Neural crest cell (in vitro differentiated cells): Measurements from ENCODE around the gene MGAT3. TPM values are rescaled to one million over a fixed set of nuclear protein-coding genes. Genes with fewer than 3 reads are reported as not detected.
A peak's percentile ranks its signal among the peaks of the same experiment; 100 is the strongest.

Experiments
- DNase-seq: peaks from one replicate; pipeline ENCODE4 v3.0.0; 2021; ENCODE audit warnings: low read depth, mixed read lengths, low spot score
- H3K27ac Mint-ChIP-seq: one replicate; pipeline ENCODE4 v1.8.0; 2021; ENCODE audit warnings: mild to moderate bottlenecking, mixed read lengths; ENCODE audit not compliant: unreplicated experiment
- H3K27me3 Mint-ChIP-seq: 2 replicates; pipeline ENCODE4 v1.8.0; 2021; ENCODE audit warnings: low read depth, mild to moderate bottlenecking, mixed read lengths
- H3K36me3 Mint-ChIP-seq: 2 replicates; pipeline ENCODE4 v1.8.0; 2021; ENCODE audit warnings: low read depth, mild to moderate bottlenecking, mixed read lengths
- H3K4me1 Mint-ChIP-seq: 2 replicates; pipeline ENCODE4 v1.8.0; 2021; ENCODE audit warnings: mixed read lengths
- H3K4me3 Mint-ChIP-seq: one replicate; pipeline ENCODE4 v1.8.0; 2021; ENCODE audit warnings: mild to moderate bottlenecking, mixed read lengths
- H3K9me3 Mint-ChIP-seq: 2 replicates; pipeline ENCODE4 v1.8.0; 2021; ENCODE audit warnings: mixed read lengths
- total RNA-seq: library from RNA; stranded (reverse); gene quantifications from 2 replicates; pipeline ENCODE4 v1.2.1, GENCODE V29; 2021
- TF ChIP-seq, protein P1 (sequence below): fragments of 200-600 bp; sonication (generic); conservative IDR thresholded peaks from 2 replicates; pipeline ENCODE4 v1.5.0; 2021; ENCODE audit warnings: antibody characterized with exemption, mild to moderate bottlenecking

Gene MGAT3
- total RNA-seq, 1 donor from 2014 or later, result 20.3 TPM

DNA sequence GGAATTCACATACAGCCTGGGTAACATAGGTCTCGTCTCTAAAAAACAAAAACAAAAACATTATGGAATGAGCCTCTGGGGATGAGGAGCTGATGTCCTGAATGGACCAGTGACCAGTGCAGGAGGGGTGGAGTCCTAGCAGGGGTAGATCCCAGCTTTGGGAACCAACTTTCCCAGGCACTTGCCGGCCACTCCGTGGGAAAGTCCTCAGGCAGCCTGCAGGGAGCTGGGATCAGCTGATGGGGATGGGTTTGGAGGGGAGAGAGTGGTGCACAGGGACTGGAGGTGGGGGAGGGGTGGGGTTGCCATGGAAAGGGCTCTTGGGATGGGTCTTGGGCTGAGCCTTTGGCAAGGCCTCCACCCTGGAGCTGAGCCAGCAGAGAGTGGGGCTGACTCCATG lies 19.1 kb downstream of the MGAT3 start:
- no peak for DNase-seq
- TF ChIP-seq, protein P1, sequence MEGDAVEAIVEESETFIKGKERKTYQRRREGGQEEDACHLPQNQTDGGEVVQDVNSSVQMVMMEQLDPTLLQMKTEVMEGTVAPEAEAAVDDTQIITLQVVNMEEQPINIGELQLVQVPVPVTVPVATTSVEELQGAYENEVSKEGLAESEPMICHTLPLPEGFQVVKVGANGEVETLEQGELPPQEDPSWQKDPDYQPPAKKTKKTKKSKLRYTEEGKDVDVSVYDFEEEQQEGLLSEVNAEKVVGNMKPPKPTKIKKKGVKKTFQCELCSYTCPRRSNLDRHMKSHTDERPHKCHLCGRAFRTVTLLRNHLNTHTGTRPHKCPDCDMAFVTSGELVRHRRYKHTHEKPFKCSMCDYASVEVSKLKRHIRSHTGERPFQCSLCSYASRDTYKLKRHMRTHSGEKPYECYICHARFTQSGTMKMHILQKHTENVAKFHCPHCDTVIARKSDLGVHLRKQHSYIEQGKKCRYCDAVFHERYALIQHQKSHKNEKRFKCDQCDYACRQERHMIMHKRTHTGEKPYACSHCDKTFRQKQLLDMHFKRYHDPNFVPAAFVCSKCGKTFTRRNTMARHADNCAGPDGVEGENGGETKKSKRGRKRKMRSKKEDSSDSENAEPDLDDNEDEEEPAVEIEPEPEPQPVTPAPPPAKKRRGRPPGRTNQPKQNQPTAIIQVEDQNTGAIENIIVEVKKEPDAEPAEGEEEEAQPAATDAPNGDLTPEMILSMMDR, result no peak
- Mint-ChIP-seq H3K4me1 (peaks cover 33% of the 10 kb centered on the region), H3K9me3 (no peaks in the 10 kb centered on the region), H3K36me3 (no peaks in the 10 kb centered on the region), H3K27me3 (no peaks in the 10 kb centered on the region), H3K4me3 (no peak overlapping the region), H3K27ac (no peak overlapping the region)

DNA sequence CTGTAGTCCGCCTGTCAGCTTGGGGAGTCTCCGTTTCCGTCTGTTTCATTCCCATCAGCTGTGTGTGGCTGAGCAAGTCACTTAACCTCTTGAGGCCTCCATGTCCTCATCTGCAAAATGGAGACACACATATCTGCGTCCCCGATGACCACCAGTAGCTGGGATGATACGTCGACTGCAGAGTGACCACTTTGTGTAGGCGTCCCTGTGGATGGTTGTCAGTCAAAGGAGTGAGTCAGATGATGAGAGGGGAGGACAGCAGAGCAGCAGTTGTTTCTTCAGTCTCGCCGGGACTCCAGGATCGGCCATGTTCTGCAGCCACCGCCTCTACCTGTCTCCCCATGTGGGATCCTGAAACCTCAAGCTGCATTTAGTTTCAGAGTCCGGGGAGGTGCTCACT lies 19.9 kb downstream of the MGAT3 start:
- TF ChIP-seq, protein P1, result no peak
- Mint-ChIP-seq H3K9me3 (no peaks in the 10 kb centered on the region), H3K36me3 (no peaks in the 10 kb centered on the region), H3K4me3 (no peak overlapping the region), H3K27ac (peak overlapping the region; percentile 67), H3K4me1 (peaks cover 27% of the 10 kb centered on the region), H3K27me3 (no peaks in the 10 kb centered on the region)
- DNase-seq, result no peak

DNA sequence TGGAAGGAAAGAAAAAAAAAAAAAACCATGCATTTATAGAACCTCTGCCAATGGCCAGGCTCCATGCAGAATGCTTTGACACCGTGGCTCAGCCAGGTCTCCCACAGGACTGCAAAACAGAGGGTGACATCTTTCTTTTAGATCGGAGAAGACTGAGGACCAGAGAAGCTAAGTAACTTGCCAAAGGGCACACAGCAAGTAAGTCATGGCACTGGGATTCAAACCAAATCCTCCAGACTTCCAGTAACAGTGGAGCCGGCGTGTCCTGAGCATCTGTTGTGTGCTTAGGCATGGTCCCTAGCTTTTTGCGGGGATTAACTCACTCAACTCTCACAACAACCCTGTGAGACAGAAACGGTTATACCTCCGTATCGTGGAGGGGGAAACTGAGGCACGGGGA lies 20.7 kb downstream of the MGAT3 start:
- no peaks in the 10 kb centered on the region for H3K27me3 Mint-ChIP-seq
- H3K4me3 Mint-ChIP-seq, result no peak overlapping the region
- TF ChIP-seq, protein P1, result no peak
- no peaks in the 10 kb centered on the region for H3K36me3 Mint-ChIP-seq
- no peak overlapping the region for H3K27ac Mint-ChIP-seq
- peaks cover 20% of the 10 kb centered on the region for H3K4me1 Mint-ChIP-seq
- DNase-seq, result no peak
- no peaks in the 10 kb centered on the region for H3K9me3 Mint-ChIP-seq

DNA sequence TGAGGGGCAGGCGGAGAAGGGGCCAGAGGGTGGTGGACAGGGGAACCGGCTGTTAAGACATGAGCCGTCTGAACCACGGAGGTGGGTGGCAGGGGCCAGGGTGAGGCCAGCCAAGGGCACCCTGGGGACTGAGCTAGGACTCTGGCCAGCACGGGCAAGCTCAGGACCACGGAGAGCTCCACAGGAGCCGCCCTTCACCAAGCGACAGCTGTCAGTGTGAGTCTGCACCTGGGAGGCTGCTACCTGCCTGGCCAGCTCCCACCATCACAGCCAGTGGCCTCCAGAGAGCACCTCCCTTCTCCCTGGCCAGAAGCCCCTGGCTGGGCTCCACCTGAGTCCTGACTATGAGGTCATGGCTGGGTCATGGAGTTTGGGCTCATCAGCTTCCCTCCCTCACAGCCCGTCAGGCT lies 21.6 kb downstream of the MGAT3 start:
- no peak overlapping the region for H3K27ac Mint-ChIP-seq
- H3K27me3 Mint-ChIP-seq, result no peaks in the 10 kb centered on the region
- peaks cover 13% of the 10 kb centered on the region for H3K4me1 Mint-ChIP-seq
- no peaks in the 10 kb centered on the region for H3K9me3 Mint-ChIP-seq
- no peak overlapping the region for H3K4me3 Mint-ChIP-seq
- TF ChIP-seq, protein P1, result no peak
- no peaks in the 10 kb centered on the region for H3K36me3 Mint-ChIP-seq
- no peak for DNase-seq

DNA sequence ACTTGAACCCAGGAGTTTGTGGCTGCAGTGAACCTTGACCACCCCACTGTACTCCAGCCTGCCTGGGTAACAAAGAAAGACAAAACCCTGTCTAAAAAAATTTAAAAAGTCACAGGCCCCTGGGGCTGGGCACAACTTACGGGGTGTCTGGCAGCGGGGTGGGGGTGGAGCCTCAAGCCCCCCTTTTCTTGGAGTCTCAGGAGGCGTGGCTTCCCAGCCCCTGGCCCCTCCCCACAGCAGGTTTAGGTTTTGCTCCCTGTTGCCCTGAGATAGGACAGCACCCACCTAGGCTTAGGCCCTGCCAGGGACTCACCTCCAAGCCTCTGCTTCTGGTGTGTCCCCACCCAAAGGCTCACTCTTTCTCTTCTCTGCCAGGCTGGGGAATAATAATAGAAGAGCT lies 22.4 kb downstream of the MGAT3 start:
- H3K4me1 Mint-ChIP-seq, result peaks cover 13% of the 10 kb centered on the region
- H3K27ac Mint-ChIP-seq, result no peak overlapping the region
- H3K27me3 Mint-ChIP-seq, result no peaks in the 10 kb centered on the region
- no peak for DNase-seq
- H3K36me3 Mint-ChIP-seq, result no peaks in the 10 kb centered on the region
- no peak overlapping the region for H3K4me3 Mint-ChIP-seq
- TF ChIP-seq, protein P1, result no peak
- H3K9me3 Mint-ChIP-seq, result no peaks in the 10 kb centered on the region

DNA sequence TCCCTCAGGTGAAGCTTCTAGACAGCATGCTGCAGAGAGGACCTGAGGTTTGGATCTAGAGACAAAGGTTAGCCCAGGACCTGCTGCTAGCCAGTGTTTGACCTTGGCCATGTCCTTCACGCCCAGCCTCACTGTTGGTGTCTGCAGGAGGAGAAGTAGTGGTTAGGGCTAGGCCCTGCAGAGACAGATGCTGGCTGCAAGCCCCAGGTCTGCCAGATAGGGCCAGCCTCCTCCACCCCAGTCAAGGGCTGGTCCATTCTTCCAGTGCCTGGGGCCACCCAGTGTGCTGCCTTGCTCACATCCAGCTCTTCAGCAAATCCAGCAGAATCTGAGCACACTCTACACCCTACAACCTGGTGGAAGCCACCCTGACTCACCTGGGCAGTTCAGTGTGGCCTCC lies 23.7 kb downstream of the MGAT3 start:
- H3K36me3 Mint-ChIP-seq, result no peaks in the 10 kb centered on the region
- no peaks in the 10 kb centered on the region for H3K27me3 Mint-ChIP-seq
- no peak overlapping the region for H3K27ac Mint-ChIP-seq
- no peak for DNase-seq
- TF ChIP-seq, protein P1, result no peak
- H3K9me3 Mint-ChIP-seq, result no peaks in the 10 kb centered on the region
- H3K4me3 Mint-ChIP-seq, result no peak overlapping the region
- H3K4me1 Mint-ChIP-seq, result peaks cover 10% of the 10 kb centered on the region
